A549 (cell line): Measurements from ENCODE around the gene METTL24. TPM values are rescaled to one million over a fixed set of nuclear protein-coding genes. Genes with fewer than 3 reads are reported as not detected.

ENCODE experiments used
- ATAC-seq, 2 experiments: fragments of 200-7000 bp in 1 of 2; fragments of >200 bp in 1 of 2; cut with Nextera tagmentation in 1 of 2; cut with Tn5 transposase in 1 of 2; 3 replicates each; pipeline versions ENCODE4 v1.8.0 to v1.9.1; 2018 to 2020; ENCODE audit warnings: mild to moderate bottlenecking in 1 of 2, moderate library complexity in 1 of 2
- CTCF ChIA-PET: fragments of 300-600 bp; sonication (Branson Sonifier 250); formaldehyde crosslinking; extraction: SDS; loops from one replicate; lab custom pipeline; 2021; ENCODE audit warnings: antibody characterized with exemption, inconsistent platforms; lab: Yijun Ruan, JAX
- POLR2A ChIA-PET: fragments of 350-600 bp; formaldehyde crosslinking; extraction: SDS; loops from one replicate; lab custom pipeline; 2021; ENCODE audit warnings: antibody characterized with exemption, inconsistent platforms; lab: Yijun Ruan, JAX
- DNase-seq, 2 experiments: peaks; one replicate each; pipeline versions ENCODE4 v3.0.0 to v3.0.0-alpha.2; 2011 to 2016; ENCODE audit warnings: low read depth in 1 of 2, low spot score in 1 of 2
- FAIRE-seq: peaks from 2 replicates; lab custom pipeline; 2011; peaks lifted over from hg19 to GRCh38; lab: Jason Lieb, UNC
- H3K27ac ChIP-seq, 2 experiments: fragments of >200 bp; sonication (Bioruptor Twin); formaldehyde crosslinking; 3 replicates each; pipeline ENCODE4 v1.5.1; 2016 to 2017
- H3K4me1 ChIP-seq: fragments of >200 bp; sonication (Bioruptor Twin); formaldehyde crosslinking; 3 replicates; pipeline ENCODE4 v1.6.1; 2016
- H3K4me2 ChIP-seq: fragments of >200 bp; sonication (Bioruptor Twin); formaldehyde crosslinking; 3 replicates; pipeline ENCODE4 v1.6.1; 2016
- H3K4me3 ChIP-seq: fragments of >200 bp; sonication (Bioruptor Twin); formaldehyde crosslinking; 3 replicates; pipeline ENCODE4 v1.5.1; 2016
- H3K9me3 ChIP-seq: fragments of >200 bp; sonication (Bioruptor Twin); formaldehyde crosslinking; 3 replicates; pipeline ENCODE4 v1.6.1; 2016
- ATOH8 ChIP-seq: fragments of 250-450 bp; sonication (Bioruptor Pico); IDR thresholded peaks from 2 replicates; pipeline ENCODE4 v1.5.0; 2020; ENCODE audit warnings: low read depth, mild to moderate bottlenecking, moderate library complexity
- CBX8 ChIP-seq: fragments of 200-600 bp; sonication (generic); IDR thresholded peaks from 2 replicates; pipeline ENCODE4 v1.6.1; 2016
- CHD2 ChIP-seq: fragments of 150-350 bp; IDR thresholded peaks from 2 replicates; pipeline ENCODE4 v1.6.1; 2014; ENCODE audit warnings: low read length; ENCODE audit not compliant: partially characterized antibody
- CTCF ChIP-seq: fragments of >200 bp; sonication (Bioruptor Twin); formaldehyde crosslinking; IDR thresholded peaks from 3 replicates; pipeline ENCODE4 v1.5.1; 2016
- EHMT2 ChIP-seq: fragments of 200-600 bp; sonication (generic); IDR thresholded peaks from 2 replicates; pipeline ENCODE4 v1.6.1; 2016; ENCODE audit warnings: antibody characterized with exemption, low read depth, mild to moderate bottlenecking, moderate library complexity
- EP300 ChIP-seq, 2 experiments: fragments of >200 bp; sonication (Bioruptor Twin); formaldehyde crosslinking; IDR thresholded peaks; 2 replicates in 1 of 2; 3 replicates in 1 of 2; pipeline ENCODE4 v1.6.1; 2016 to 2017
- ESRRA ChIP-seq: fragments of 150-350 bp; IDR thresholded peaks from 2 replicates; pipeline ENCODE4 v1.6.1; 2014; ENCODE audit warnings: mild to moderate bottlenecking, low read length, borderline replicate concordance
- FOSB ChIP-seq: fragments of 250-450 bp; sonication (Bioruptor Pico); IDR thresholded peaks from 2 replicates; pipeline ENCODE4 v1.5.0; 2020; ENCODE audit warnings: mild to moderate bottlenecking, moderate library complexity
- FOXS1 ChIP-seq: fragments of 250-450 bp; sonication (Bioruptor Pico); IDR thresholded peaks from 2 replicates; pipeline ENCODE4 v1.5.0; 2020; ENCODE audit warnings: mild to moderate bottlenecking, moderate library complexity
- HDAC2 ChIP-seq: fragments of 200-600 bp; sonication (generic); IDR thresholded peaks from 2 replicates; pipeline ENCODE4 v1.6.1; 2016
- HOXB13 ChIP-seq: fragments of 250-450 bp; sonication (Bioruptor Pico); IDR thresholded peaks from 2 replicates; pipeline ENCODE4 v1.5.0; 2020; ENCODE audit warnings: low read depth, mild to moderate bottlenecking, moderate library complexity
- HOXB5 ChIP-seq: fragments of 250-450 bp; sonication (Bioruptor Pico); IDR thresholded peaks from 2 replicates; pipeline ENCODE4 v1.5.0; 2020; ENCODE audit warnings: mild to moderate bottlenecking, moderate library complexity
- JUNB ChIP-seq: fragments of >200 bp; sonication (Bioruptor Twin); formaldehyde crosslinking; IDR thresholded peaks from 2 replicates; pipeline ENCODE4 v1.6.1; 2016
- MAFK ChIP-seq: fragments of 450-650 bp; IDR thresholded peaks from 2 replicates; pipeline ENCODE4 v1.6.1; 2014; ENCODE audit not compliant: partially characterized antibody
- NFE2L2 ChIP-seq: fragments of 150-350 bp; conservative IDR thresholded peaks from 2 replicates; pipeline ENCODE4 v1.6.1; 2014; ENCODE audit warnings: low read length
- PBX3 ChIP-seq: IDR thresholded peaks from 2 replicates; pipeline ENCODE4 v1.6.1; 2012
- PHF8 ChIP-seq: fragments of 200-600 bp; sonication (generic); IDR thresholded peaks from 2 replicates; pipeline ENCODE4 v1.6.1; 2016; ENCODE audit warnings: low read depth, mild to moderate bottlenecking, antibody characterized with exemption, moderate library complexity, borderline replicate concordance
- POLR2A ChIP-seq: IDR thresholded peaks from 2 replicates; pipeline ENCODE4 v1.6.1; 2012; ENCODE audit warnings: mild to moderate bottlenecking, low read length
- POLR2AphosphoS2 ChIP-seq: conservative IDR thresholded peaks from 2 replicates; pipeline ENCODE4 v1.6.1; 2012; ENCODE audit warnings: low read length, improper control_type of control experiment, inconsistent platforms
- RARB ChIP-seq: fragments of 250-450 bp; sonication (Bioruptor Pico); IDR thresholded peaks from 2 replicates; pipeline ENCODE4 v1.8.0; 2021; ENCODE audit warnings: mild to moderate bottlenecking, moderate library complexity
- REST ChIP-seq: fragments of 200-600 bp; sonication (generic); IDR thresholded peaks from 2 replicates; pipeline ENCODE4 v1.6.1; 2016; ENCODE audit warnings: antibody characterized with exemption, mild to moderate bottlenecking, moderate library complexity
- RNF2 ChIP-seq: fragments of 200-600 bp; sonication (generic); IDR thresholded peaks from 2 replicates; pipeline ENCODE4 v1.6.1; 2016; ENCODE audit warnings: low read depth, mild to moderate bottlenecking, antibody characterized with exemption, moderate library complexity, borderline replicate concordance
- SREBF2 ChIP-seq: fragments of 450-650 bp; IDR thresholded peaks from 2 replicates; pipeline ENCODE4 v1.6.1; 2014; ENCODE audit warnings: mild to moderate bottlenecking, moderate library complexity
- ZC3H11A ChIP-seq: fragments of 450-650 bp; IDR thresholded peaks from 2 replicates; pipeline ENCODE4 v1.6.1; 2014; ENCODE audit warnings: antibody characterized with exemption, mild to moderate bottlenecking
- ZFP36 ChIP-seq: fragments of 450-650 bp; IDR thresholded peaks from 2 replicates; pipeline ENCODE4 v1.6.1; 2014; ENCODE audit warnings: borderline replicate concordance; ENCODE audit not compliant: partially characterized antibody
- WGBS: methylation state at CpG from one replicate; pipeline ENCODE4 v1.1.6; 2017; ENCODE audit errors: missing lambda C conversion rate; 5-methylcytosine and 5-hydroxymethylcytosine counted together
- polyA plus RNA-seq, 4 experiments: library from polyadenylated mRNA; depleted of rRNA in 3 of 4; stranded (reverse); fragments of >200 nt; fragmentation: RNase III in 1 of 4; extraction: RNeasy Plus Mini Kit Qiagen cat#74134 plus additional on column Dnase treatment in 1 of 4; gene quantifications; 2 replicates in 3 of 4; 3 replicates in 1 of 4; pipeline ENCODE4 v1.2.3, GENCODE V29; 2011 to 2017

The METTL24 gene
- polyA plus RNA-seq, 2 of the 4 experiments (the other 2 are of a cell fraction) = not detected

- H3K4me2 ChIP-seq = no peak overlapping the region
- no peaks in the 10 kb centered on the region for H3K4me1 ChIP-seq
- TF ChIP-seq REST (no peak), SREBF2 (no peak), CTCF (no peak), POLR2AphosphoS2 (no peak), JUNB (no peak), ZC3H11A (no peak), EHMT2 (no peak), CHD2 (no peak), ZFP36 (no peak), HDAC2 (no peak), POLR2A (no peak), RNF2 (no peak), RARB (CRISPR knock-in tag) (no peak), FOXS1 (CRISPR knock-in tag) (no peak), FOSB (CRISPR knock-in tag) (no peak), PBX3 (no peak), HOXB5 (CRISPR knock-in tag) (no peak)
- ChIA-PET POLR2A (no interaction called here), CTCF (no interaction called here)
- H3K27ac ChIP-seq = no peak overlapping the region
- DNase-seq = no peak
- WGBS = 29% methylated on average over 2 of the region's 2 CpGs
- no peaks in the 10 kb centered on the region for H3K9me3 ChIP-seq
- FAIRE-seq = no peak
- no peak overlapping the region for H3K4me3 ChIP-seq
- ATAC-seq = no peak
Measured at GRCh38 chr6:110256366-110256765, 101.8 kb downstream of the METTL24 start.

GRCh38 chr6:110255211-110255750, 102.9 kb downstream of the METTL24 start:
- Histone ChIP-seq H3K4me1 (no peaks in the 10 kb centered on the region), H3K4me3 (no peak overlapping the region), H3K27ac (no peak overlapping the region), H3K9me3 (no peaks in the 10 kb centered on the region), H3K4me2 (no peak overlapping the region)
- WGBS = 0% methylated on average over 5 of the region's 5 CpGs
- TF ChIP-seq ESRRA (no peak), MAFK (no peak), EP300 (IDR thresholded peaks at IDR 0.05) (no peak), PHF8 (no peak), ATOH8 (CRISPR knock-in tag) (no peak), HOXB13 (CRISPR knock-in tag) (no peak), CBX8 (no peak), EHMT2 (peak; percentile 50; the same call in 1 of the 2 replicates), NFE2L2 (no peak), JUNB (no peak), SREBF2 (no peak), HDAC2 (no peak), REST (peak; percentile 92)
- peak; percentile 1 to 7 for DNase-seq
- FAIRE-seq = no peak
- ChIA-PET POLR2A (no interaction called here), CTCF (no interaction called here)
- peak; percentile 34 to 51; a peak in 2 of 6 replicates for ATAC-seq
